LoVo (cell line): ENCODE measurements around the gene CALD1.

Source experiments
- DNase-seq: peaks from one replicate; pipeline ENCODE4 v3.0.0-alpha.2; 2016; ENCODE audit warnings: low spot score

Gene CALD1

GRCh38 chr7:134778941-134779740 lies at the start of gene CALD1:
Gene CALD1, plus strand, starts transcription at chr7:134779634. Its CDS starts 88,100 bp downstream, at chr7:134867734.
- DNase-seq, result peak; percentile 62

- no peak for DNase-seq
Observed at GRCh38 chr7:134729895-134730294, 49.5 kb upstream of the CALD1 start.

- no peak for DNase-seq
Observed at GRCh38 chr7:134730411-134730829, 49.0 kb upstream of the CALD1 start.

- no peak for DNase-seq
Observed at GRCh38 chr7:134731616-134732015, 47.8 kb upstream of the CALD1 start.

- no peak for DNase-seq
Observed at GRCh38 chr7:134732728-134733127, 46.7 kb upstream of the CALD1 start.

- no peak for DNase-seq
Observed at GRCh38 chr7:134736381-134736780, 43.1 kb upstream of the CALD1 start.

- DNase-seq, result no peak
Observed at GRCh38 chr7:134737566-134738345, 41.7 kb upstream of the CALD1 start.

- no peak for DNase-seq
Observed at GRCh38 chr7:134739362-134739761, 40.1 kb upstream of the CALD1 start.

- no peak for DNase-seq
Observed at GRCh38 chr7:134740376-134740775, 39.1 kb upstream of the CALD1 start.

- DNase-seq, result no peak
Observed at GRCh38 chr7:134741907-134742635, 37.4 kb upstream of the CALD1 start.

GRCh38 chr7:134742688-134743350 lies 36.6 kb upstream of the CALD1 start:
- no peak for DNase-seq

GRCh38 chr7:134744569-134744968 lies 34.9 kb upstream of the CALD1 start:
- DNase-seq, result no peak

GRCh38 chr7:134747326-134747725 lies 32.1 kb upstream of the CALD1 start:
- no peak for DNase-seq

- peak; percentile 15 for DNase-seq
Observed at GRCh38 chr7:134750083-134751062, 29.1 kb upstream of the CALD1 start.

- no peak for DNase-seq
Observed at GRCh38 chr7:134752006-134752760, 27.3 kb upstream of the CALD1 start.

GRCh38 chr7:134755422-134756022 lies 23.9 kb upstream of the CALD1 start:
- no peak for DNase-seq

GRCh38 chr7:134757938-134758337 lies 21.5 kb upstream of the CALD1 start:
- DNase-seq, result no peak

GRCh38 chr7:134758981-134759380 lies 20.5 kb upstream of the CALD1 start:
- no peak for DNase-seq

GRCh38 chr7:134761266-134761665 lies 18.2 kb upstream of the CALD1 start:
- no peak for DNase-seq

GRCh38 chr7:134763960-134764359 lies 15.5 kb upstream of the CALD1 start:
- no peak for DNase-seq
